HG02763 (cell line): ENCODE data around the gene CSMD2.

Experiments used
- ATAC-seq: cut with Tn5 transposase; IDR thresholded peaks from one replicate; pipeline ENCODE4 v1.9.1; 2021; ENCODE audit warnings: mild to moderate bottlenecking, moderate library complexity; ENCODE audit not compliant: unreplicated experiment

CSMD2 gene

GRCh38 chr1:33768821-33769220 is 396.2 kb downstream of the CSMD2 start:
- no peak for ATAC-seq

- ATAC-seq = no peak
Observed at GRCh38 chr1:33768106-33768505, 396.9 kb downstream of the CSMD2 start.

- no peak for ATAC-seq
Observed at GRCh38 chr1:33764149-33764548, 400.9 kb downstream of the CSMD2 start.

GRCh38 chr1:33763406-33763805 is 401.6 kb downstream of the CSMD2 start:
- ATAC-seq = no peak

- no peak for ATAC-seq
Observed at GRCh38 chr1:33762962-33763361, 402.1 kb downstream of the CSMD2 start.

- ATAC-seq = no peak
Observed at GRCh38 chr1:33762109-33762830, 402.8 kb downstream of the CSMD2 start.

- ATAC-seq = no peak
Observed at GRCh38 chr1:33758698-33759097, 406.3 kb downstream of the CSMD2 start.

- no peak for ATAC-seq
Observed at GRCh38 chr1:33753087-33753856, 411.8 kb downstream of the CSMD2 start.

GRCh38 chr1:33745942-33746341 is 419.1 kb downstream of the CSMD2 start:
- no peak for ATAC-seq

GRCh38 chr1:33743221-33743998 is 421.6 kb downstream of the CSMD2 start:
- no peak for ATAC-seq

GRCh38 chr1:33742663-33743062 is 422.4 kb downstream of the CSMD2 start:
- no peak for ATAC-seq

- no peak for ATAC-seq
Observed at GRCh38 chr1:33741749-33742148, 423.3 kb downstream of the CSMD2 start.

- no peak for ATAC-seq
Observed at GRCh38 chr1:33740040-33740744, 424.8 kb downstream of the CSMD2 start.

- ATAC-seq = no peak
Observed at GRCh38 chr1:33738976-33739375, 426.1 kb downstream of the CSMD2 start.

- ATAC-seq = no peak
Observed at GRCh38 chr1:33738536-33738935, 426.5 kb downstream of the CSMD2 start.

GRCh38 chr1:33736496-33736895 is 428.5 kb downstream of the CSMD2 start:
- ATAC-seq = no peak

- no peak for ATAC-seq
Observed at GRCh38 chr1:33735624-33736023, 429.4 kb downstream of the CSMD2 start.

- no peak for ATAC-seq
Observed at GRCh38 chr1:33727310-33727709, 437.7 kb downstream of the CSMD2 start.

- ATAC-seq = no peak
Observed at GRCh38 chr1:33726274-33726804, 438.7 kb downstream of the CSMD2 start.

GRCh38 chr1:33725556-33726160 is 439.4 kb downstream of the CSMD2 start:
- no peak for ATAC-seq
